C4-2B (cell line): Measurements from ENCODE around the gene MFSD2B.

Source experiments
- CTCF ChIP-seq: fragments of 450-650 bp; conservative IDR thresholded peaks from 2 replicates; pipeline ENCODE4 v1.5.1; 2017; ENCODE audit warnings: mild to moderate bottlenecking
- ZFX ChIP-seq: fragments of 450-650 bp; IDR thresholded peaks from 2 replicates; pipeline ENCODE4 v1.6.1; 2017

DNA sequence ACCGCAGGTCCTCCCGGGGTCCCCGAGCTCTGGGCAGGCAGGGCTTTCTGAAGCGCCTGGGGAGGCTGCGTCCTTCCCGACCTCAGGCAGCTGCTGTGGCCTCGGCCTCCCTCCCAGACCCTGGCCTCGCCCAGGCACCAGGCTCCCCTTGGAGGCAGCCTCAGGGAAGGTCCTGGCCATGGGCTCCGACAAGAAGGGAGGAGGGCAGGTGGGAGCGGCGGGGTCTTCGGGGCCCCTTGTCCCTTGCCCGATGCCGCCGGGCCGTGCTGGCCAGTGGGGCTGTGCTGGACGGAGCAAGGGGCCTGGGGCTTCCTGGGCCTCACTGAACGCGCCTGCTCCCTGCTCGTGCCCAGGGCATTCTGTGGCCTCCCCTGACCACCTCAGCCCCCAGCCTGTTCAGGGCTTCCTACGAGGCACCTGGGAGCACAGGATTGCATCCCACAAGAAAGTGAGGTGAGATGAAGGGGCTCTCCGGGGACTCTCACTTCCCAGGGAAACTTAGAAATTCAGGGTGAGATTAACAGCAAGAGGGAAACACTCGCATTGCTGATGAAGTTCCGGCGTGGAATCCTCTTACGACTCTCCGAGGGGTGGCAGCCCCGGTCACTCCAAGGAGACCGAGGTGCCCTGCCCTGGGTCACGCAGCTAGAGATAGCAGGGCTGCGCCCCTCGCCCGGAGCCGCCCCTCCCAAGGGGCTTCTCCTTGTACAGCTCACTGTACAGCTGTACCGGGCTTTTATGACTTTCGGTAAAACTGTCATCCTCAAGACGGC lies 778 bp downstream of the MFSD2B start:
- no peak for TF ChIP-seq CTCF
- no peak for TF ChIP-seq ZFX
